Vagina (tissue), 2 donors: ENCODE results near the gene LRMDA.

Source experiments
- POLR2A ChIP-seq, 2 donors: fragments of 450-650 bp; IDR thresholded peaks; one replicate each; pipeline ENCODE4 v1.6.1; 2017; ENCODE audit warnings: antibody characterized with exemption in 2 of 2, mild to moderate bottlenecking in 2 of 2, moderate library complexity in 2 of 2
- POLR2AphosphoS5 ChIP-seq, 2 donors: sonication (generic); formaldehyde crosslinking; IDR thresholded peaks; one replicate each; pipeline ENCODE4 v1.9.0; 2017; ENCODE audit warnings: antibody characterized with exemption in 2 of 2, mild to moderate bottlenecking in 2 of 2, low read depth in 1 of 2; ENCODE audit not compliant: insufficient read depth in 1 of 2
- TF ChIP-seq, protein P1 (sequence below), 3 experiments: fragments of 450-650 bp in 2 of 3; fragments of 200-600 bp in 1 of 3; sonication (generic) in 1 of 3; IDR thresholded peaks; one replicate each; pipeline ENCODE4 v1.5.1; 2017 to 2019; ENCODE audit warnings: antibody characterized with exemption in 3 of 3, mild to moderate bottlenecking in 2 of 3, moderate library complexity in 2 of 3

DNA sequence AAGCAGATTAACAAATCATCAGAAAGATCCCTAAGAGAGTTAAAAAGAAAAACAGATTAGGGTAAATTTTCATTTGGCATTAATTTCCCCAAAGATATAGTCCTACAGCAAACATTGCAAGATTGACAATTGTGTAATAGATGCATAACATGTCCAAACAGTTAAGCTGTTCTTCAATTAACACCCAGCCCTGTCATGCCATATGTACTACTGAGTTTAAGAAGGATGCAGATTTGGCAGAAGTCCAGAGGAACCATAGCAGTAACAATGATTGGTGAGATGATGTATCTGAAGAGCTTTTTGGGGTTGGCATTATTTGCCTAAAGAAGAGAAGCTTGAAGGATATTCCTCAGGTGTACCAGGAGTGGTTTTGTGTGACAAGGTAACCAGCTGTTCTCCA is 287.6 kb downstream of the LRMDA start:
- TF ChIP-seq, protein P1, sequence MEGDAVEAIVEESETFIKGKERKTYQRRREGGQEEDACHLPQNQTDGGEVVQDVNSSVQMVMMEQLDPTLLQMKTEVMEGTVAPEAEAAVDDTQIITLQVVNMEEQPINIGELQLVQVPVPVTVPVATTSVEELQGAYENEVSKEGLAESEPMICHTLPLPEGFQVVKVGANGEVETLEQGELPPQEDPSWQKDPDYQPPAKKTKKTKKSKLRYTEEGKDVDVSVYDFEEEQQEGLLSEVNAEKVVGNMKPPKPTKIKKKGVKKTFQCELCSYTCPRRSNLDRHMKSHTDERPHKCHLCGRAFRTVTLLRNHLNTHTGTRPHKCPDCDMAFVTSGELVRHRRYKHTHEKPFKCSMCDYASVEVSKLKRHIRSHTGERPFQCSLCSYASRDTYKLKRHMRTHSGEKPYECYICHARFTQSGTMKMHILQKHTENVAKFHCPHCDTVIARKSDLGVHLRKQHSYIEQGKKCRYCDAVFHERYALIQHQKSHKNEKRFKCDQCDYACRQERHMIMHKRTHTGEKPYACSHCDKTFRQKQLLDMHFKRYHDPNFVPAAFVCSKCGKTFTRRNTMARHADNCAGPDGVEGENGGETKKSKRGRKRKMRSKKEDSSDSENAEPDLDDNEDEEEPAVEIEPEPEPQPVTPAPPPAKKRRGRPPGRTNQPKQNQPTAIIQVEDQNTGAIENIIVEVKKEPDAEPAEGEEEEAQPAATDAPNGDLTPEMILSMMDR (IDR thresholded peaks at IDR 0.05) = no peak
- no peak for TF ChIP-seq POLR2A (IDR thresholded peaks at IDR 0.05)
- TF ChIP-seq POLR2AphosphoS5 (IDR thresholded peaks at IDR 0.05; ENCODE audit: insufficient read depth in 1 of 2, low read depth in 1 of 2) = no peak
